IPS DF 19.7 (cell line): ENCODE measurements around the gene SAA4.
"Not testable (repeated sequence)": the region's sequence is repeated elsewhere in the genome, so short reads cannot be mapped to it uniquely, and the experiment has no call there.

Source experiments
- DNase-seq: peaks from one replicate; pipeline ENCODE4 v3.0.0-alpha.2; 2013; ENCODE audit warnings: low read depth, low spot score

SAA4 gene

DNA sequence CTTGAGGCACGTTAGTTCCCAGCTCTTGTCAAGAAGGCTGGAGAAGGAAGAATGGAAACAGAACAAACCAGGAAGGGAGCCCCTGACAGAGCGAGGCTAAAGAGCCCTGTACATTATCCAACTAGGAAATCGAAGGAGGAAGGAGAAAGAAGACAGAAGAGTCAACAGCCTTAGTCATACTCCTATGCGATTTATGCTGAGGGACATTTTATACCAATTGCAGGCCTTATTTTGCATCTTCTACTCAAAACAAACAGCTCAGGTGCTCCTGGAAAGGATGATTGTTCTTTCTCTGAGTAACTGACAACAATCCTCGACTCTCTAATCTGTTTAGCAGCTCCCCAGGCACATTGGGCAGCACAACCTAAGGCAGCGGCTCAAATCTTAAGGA lies 10.6 kb upstream of the SAA4 start:
- DNase-seq: not testable (repeated sequence)

DNA sequence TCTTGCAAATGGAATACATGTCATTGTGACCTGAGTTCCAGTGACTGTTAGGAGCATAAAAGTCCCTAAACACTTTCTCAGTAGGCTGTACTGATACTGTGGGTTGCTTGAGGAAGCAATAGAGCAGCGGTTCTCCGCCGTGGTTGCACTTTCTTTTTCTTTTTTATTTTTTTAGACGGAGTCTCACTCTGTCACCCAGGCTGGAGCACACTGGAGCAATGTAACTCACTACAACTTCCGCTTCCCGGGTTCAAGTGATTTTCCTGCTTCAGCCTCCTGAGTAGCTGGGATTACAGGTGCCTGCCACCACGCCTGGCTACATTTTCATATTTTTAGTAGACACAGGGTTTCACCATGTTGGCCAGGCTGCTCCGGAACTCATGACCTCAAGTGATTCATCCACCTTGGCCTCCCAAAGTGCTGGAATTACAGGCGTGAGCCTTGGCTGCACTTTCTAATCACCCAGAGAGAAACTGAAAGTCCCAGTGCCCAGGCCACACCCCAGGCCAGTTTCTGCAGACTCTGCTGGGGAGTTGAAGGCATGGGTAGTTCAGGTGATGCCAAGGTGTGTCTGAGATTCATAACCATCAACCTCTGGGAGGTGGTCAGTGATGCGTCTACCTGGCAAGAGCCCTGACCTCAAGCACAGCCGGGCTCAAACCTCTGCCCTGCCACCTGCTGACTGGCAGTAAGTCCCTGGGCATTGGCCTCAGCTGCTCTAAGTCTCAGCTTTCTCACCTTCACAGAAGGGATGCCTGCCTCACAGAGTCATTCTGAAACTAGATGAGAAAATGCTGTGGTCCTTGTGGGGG lies 10.0 kb upstream of the SAA4 start:
- not testable (repeated sequence) for DNase-seq

DNA sequence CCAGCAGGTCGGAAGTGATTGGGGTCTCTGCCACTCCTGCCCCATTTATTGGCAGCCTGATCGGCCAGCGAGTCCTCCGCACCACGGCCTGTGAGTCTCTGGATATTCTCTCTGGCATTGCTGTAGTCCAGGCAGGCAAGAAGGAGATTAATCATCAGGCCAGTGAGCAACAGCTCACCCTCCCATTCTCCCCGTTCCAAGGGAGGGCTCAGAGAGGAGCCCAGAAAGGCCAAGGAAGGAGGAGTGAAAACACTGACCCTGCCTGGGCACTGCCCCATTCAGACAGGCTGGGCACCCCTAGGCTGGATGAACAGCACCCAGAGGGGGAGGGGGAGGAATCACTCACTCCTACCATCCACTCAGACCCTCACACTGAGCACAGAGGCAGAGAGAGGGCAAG lies 8.8 kb upstream of the SAA4 start:
- no peak for DNase-seq

DNA sequence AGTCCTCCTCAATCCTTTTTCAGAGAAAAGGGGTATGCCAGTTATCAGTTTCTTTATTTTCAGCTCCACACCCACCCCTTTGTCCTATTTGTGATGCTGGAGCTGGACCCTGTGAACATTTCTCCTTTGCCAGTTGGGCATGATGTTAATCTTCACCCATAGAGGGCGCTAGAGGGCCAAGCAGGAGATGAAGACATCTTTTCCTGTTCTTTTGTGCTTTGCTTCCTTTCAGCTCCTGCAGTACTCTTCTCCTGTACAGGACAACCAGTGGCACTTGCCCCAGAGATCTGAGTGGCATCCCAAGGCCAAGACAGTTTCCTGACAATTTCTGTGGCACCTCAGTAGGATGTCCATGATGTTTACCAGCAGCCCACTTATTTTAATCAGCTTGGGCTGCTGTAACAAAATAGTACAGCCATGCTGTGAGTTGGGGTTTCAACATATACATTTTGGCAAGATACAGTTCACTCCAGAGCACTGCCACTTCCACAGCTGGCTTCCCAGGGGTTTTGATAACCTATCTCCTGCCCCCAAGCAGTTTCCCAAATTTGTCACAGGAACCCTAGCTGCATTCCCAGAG lies 7.3 kb upstream of the SAA4 start:
- DNase-seq: peak; percentile 63

DNA sequence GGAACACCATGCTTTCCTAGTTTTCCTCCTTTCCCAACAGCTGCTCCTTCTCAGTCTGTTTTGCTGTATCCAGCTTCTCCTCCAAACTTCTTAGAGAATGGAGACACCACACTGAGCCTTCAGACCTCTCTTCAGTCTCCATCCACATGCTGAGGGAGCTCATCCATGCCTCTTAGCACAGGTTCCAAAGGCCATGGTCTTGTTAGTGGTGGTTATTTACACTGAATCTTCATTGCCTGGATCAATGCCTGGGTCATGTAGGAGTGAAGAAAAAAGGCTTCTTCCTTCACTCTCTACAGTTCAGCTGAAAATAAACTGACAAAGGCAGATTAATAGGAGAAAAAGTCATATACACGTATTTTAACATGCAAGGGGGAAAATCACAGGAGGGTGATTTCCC lies 3.1 kb upstream of the SAA4 start:
- no peak for DNase-seq

DNA sequence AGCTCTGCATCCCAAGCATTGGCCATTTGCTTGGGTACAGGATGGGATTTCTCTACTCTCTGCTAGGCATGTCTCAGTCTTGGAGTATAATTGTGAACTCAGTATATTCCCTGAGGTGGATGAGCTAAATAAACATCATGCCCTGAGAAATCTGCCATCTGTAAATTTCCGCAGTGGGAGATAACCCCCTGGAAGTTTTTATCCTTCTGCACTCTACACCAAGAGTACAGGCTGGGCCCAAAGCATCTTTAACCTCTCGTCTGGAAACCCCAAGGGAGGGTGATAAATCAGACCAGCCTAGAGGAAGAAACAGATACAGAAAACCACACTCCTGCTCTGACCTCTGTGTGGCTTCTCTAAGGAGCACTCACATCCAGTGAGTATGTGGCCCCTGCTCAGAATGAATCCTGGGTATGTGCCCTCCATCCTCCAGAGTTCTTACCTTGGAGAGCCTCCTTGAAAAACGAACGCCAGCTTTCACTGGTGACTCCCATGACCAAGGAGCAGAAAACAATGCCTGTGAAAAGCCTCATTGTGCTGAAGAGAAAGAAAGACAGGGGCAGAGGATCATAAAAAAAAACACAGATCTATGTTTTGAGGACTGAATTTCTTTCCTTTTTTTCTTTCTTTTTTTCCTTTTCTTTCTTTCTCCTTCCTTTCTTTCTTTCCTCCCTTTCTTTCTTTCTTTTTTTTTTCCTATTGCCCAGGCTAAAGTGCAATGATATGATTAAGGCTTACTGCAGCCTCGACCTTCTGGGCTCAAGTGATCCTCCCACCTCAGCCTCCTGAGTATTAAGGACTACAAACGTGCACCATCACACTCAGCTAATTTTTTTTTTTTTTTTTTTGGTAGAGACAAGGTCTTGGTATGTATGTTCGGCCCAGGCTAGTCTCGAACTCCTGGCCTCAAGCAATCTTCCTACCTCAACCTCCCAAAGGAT lies 938 bp downstream of the SAA4 start:
- no peak for DNase-seq

DNA sequence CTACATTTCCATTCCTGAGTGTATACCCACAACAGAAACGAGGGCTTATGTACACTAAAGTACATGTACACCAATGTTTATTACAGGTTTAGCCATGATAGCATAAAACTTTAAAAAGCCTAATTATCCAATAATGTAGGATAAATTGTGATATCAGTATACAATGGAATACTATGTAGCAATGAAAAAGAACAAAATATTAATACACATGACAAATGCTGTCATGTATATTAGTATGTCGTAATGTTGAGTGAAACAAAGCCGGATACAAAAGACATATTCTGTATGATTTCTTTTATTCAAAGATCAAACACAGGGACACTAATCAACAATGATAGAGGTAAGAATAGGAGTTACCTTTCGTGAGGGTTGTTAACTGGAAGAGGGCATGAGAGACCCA lies 2.7 kb downstream of the SAA4 start:
- DNase-seq: no peak

DNA sequence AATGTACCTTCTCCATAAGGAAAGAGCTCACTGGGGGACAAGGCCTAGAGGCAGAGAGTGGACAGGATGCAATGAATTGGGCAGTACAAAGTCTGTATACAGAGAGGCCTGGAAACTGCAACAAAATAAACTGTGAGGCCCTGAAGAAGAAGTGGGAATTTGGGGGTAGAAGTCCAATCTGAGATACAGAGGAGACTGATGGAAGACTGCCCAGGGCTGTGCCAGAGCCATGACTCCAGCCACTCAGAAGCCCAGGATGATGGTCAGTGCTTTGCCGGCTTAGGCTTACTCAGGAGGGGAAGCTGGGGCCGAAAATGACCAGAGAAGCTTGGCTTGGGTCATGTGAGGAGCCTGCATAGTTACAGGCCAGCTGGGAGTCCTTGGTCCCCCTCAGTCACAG lies 5.7 kb downstream of the SAA4 start:
- DNase-seq: no peak

DNA sequence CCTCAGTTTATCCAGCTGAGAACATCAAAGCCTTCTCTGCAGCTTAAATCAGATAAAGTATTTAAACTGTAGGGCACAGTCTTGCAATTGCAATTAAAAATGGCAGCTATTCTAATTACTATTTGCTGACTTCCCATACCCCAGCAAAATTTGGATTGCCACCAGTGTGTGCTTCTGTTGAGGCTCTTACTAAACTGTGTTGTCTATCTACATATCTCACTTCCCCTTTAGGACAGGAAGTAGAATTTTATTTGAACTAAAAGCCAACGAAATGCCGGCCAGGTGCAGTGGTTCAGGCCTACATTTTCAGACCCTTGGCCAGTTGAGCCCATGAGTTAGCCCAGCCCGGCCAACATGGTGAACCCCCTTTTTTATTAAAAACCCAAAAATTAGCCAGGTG lies 7.1 kb downstream of the SAA4 start:
- no peak for DNase-seq

DNA sequence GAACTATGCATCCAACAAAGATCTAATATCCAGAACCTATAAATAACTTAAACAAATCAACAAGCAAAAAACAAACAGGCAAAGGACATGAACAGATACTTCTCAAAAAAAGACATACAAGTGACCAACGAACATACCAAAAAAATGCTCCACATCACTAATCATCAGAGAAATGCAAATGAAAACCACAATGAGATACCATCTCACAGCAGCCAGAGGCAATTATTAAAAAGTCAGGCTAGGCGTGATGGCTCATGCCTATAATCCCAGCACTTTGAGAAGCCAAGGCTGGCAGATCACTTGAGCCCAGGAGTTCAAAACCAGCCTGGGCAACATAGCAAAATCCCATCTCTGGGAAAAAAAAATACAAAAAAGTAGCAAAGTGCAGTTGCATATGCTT lies 10.7 kb downstream of the SAA4 start:
- DNase-seq: no peak

DNA sequence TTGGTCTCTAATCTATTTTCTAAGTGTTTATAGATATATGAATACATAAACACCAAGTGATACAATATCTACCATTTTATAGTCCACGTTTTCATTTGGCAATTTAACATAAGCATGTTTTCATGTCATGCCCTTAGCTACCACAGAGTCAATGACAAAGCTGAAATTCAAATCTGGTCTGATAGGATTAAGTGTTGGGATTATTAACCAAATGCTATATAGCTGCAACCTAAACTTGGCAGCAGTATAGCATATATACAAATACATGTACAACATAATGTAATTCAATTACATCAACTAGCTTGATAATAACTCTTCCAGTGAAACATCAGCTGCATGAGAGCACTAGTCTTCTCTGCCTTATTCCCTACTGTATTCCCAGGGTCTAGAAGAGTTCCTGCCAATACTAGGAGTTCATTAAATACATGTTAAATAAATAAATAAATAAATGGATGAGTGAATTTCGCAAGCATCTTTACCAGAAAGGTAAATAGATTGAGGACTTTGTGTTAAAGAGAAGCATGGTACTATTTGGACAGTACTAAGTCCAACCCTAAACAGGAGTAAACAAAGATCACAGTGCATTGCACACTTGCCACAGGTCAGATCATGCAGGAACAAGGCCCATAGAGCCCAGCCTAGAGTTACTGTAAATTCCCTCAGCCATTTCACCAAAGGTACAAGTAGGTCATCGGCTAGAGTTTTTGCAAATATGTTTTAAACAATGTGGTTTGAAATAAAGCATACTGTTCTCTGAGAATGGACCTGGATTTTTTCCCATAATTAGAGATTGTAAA lies 12.8 kb downstream of the SAA4 start:
- no peak for DNase-seq

DNA sequence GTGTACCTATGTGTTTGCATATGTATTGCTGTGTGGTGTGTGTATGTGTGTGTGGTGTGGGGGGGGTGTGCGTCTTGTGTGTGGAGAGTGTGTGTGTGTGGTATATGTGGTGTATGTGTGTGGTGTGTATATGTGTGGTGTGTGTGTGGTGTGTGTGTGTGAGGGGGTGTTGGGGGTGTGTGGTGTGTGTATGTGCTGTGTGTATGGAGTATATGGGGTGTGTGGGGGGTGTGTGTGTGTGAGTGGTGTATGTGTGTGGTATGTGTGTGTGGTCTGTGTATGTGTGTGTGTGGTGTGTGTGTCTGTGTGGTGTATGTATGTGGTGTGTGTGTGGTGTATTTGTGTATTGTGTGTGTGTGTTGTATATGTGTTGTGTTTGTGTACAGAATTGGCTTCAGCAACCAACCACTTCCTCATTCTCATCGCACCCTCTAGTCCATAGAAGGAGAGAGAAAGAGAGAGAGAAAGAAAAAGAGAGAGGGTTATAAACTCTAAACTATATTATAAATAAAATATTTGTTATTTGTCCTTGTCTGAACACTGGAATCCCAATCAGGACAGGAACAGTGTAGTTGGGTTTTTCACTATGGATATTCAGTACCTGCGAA lies 13.7 kb downstream of the SAA4 start:
- DNase-seq: no peak

DNA sequence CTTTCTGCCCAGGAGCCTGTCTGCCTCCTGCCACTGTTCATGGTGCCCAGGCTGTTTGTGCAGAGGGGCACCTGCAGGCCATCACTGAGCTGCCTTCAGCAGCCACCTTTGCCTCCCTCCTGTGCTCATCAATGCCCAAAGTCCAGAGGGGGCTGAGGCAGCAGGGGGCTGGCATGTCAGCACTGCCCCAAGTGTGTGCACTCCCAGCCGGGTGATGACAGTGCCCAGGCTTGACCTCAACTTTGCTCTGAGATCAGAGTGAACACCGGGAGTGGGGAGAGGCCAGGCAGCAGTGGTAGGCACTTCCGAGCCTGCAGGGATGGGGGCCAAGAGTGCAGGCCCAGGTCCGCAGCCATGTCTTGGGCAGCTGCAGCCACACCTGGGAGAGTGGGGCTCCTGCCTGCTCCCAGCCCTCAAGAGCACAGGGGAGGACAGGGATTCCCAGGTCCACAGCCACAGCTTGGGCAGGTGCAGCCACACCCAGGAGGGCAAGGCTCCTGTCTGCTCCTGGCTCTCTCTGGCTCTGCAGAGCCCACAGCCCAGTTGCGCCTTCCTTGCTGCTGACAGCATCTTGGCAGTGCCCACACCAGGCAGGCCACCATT lies 15.2 kb downstream of the SAA4 start:
- DNase-seq: no peak

DNA sequence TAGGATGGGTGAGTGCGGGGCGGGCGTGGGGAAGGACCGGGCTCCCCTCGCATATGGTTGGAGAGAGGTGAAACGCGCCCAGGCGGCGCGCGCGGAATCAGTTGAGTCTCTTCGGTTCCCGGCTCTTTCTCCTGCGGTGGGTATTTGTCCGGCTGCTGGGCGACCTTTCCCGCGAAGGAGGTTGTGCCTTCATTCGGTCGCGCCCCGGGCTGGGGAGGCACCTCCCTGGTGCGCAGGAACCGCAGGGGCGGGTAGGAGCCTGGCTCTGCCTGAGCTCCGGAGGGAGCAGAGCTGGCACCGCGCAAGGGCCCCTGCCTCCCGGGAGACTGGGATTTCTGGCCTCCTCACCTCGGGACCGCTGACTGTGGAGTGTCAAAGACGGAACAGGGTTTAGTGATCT lies 27.5 kb downstream of the SAA4 start:
- no peak for DNase-seq

DNA sequence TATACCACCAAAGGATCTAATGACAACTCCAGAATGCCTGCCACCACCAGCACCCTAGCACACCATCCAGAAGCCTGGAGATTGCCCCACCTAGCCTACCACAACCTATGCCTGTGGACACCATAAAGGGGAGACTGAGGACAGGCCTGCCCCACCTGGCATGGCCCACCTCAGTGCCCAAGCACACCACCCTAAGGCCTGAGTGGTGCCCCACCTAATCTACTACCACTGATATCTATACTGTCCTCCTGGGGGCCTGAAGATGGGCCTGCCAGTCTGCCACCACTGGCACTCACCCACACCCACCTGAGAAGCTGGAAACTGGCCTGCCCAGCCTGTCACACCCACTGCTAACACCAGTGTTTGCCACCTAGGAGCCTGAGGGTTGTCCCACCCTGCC lies 31.8 kb downstream of the SAA4 start:
- DNase-seq: no peak

DNA sequence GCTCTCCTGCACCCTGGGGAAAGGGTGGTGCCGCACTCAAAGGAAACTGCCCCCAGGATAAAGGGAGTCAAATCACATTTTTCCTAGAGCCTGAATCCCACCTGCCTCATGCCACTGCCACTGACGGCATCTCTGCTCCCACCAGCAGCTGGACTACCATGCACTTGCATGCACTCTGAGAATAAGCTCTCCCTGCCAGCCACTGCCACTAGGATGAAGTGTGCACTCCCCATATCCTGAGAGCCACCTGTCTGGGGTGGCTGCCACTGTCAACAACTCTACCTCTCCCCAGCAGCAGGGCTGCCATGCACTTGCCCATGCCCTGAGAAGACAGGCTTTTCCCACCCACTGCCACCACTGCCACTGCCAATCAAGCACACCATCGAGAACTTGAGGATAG lies 32.4 kb downstream of the SAA4 start:
- no peak for DNase-seq

DNA sequence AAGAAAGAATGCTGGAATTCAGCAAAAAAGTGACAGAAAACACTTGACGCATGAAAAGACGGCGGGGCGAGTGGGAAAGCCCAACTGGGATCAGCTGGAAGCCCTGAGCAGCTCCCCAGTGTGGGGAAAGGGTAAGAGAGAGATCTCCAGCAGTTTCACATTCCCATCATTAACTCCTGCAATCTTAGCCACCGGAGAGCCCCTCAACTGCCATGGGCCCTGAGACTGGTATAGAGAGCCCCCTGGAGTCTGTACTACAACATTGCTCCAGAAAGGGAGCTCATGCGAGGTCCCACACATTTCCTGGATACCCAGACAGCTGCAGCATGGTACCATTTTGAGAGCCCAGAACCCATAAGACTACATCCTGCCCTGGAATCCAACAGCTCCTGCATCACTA lies 32.9 kb downstream of the SAA4 start:
- DNase-seq: peak; percentile 63

DNA sequence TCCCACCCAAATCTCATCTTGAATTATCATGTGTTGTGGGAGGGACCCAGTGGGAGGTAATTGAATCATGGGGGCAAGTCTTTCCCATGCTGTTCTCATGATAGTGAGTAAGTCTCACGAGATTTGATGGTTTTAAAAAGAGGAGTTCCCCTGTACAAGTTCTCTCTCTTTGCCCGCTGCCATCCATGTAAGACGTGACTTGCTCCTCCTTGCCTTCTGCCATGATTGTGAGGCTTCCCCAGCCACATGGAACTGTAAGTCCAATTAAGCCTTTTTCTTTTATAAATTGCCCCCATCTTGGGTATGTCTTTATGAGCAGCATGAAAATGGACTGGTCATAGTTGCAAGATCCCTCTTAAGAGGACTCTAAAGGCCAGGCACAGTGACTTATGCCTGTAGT lies 38.9 kb downstream of the SAA4 start:
- DNase-seq: not testable (repeated sequence)

DNA sequence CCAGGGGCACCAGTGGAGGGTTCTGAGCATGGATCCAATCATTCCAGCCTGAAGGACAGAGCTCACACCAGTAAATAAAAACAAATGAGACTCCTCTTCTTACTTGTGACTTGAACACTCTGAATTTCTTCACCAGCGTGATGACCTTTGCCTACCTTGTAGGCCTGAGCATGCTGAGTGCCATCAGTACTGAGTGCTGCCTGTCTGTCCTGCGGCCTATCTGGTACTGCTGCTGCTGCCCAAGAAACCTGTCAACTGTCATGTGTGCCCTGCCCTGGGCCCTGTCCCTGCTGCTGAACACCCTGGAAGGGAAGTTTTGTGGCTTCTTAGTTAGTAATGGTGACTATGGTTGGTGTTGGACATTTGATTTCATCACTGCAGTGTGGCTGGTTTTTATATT lies 40.1 kb downstream of the SAA4 start:
- DNase-seq: no peak

DNA sequence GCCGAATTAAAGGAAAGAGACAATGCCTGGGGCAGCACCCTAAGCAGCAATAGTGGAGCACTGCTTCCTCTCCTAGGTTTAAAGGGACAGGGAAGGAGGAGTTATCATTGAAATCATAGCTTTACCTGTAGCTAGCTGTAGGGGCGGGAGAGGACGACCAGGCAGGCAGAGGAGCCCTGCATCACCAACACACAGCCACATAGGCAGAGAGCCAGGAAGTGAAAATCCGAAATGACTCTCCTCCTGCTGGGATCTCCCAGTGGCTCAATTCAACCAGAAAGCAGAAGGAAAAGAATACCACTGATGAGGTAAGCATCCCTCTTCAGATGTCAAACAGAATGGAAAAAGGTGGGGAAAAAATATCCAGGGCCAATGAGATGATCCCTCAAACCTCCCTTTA lies 43.6 kb downstream of the SAA4 start:
- DNase-seq: peak; percentile 38

DNA sequence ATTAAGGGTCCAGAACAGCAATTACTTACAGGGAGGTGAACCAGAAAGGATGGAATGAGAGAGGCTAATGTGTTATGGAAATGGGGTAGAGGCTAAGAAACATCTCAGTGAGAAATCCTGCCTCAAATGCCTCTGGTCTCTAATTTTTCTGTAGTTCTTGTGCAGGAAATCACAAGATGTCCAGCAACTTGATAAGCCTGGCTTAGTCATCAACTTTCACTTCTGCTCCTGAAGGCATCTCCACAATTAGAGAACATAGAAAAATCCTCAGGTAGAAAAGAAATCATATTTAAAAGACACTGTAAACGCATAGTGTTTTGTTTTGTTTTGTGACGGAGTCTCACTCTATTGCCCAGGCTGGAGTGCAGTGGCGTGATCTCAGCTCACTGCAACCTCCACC lies 45.2 kb downstream of the SAA4 start:
- DNase-seq: no peak
